Activated naive CD4-positive, alpha-beta T cell treated with anti-CD3 and anti-CD28 coated beads, Interleukin-2, amount 50 U/mL, for 72 hours (primary cell): Measurements from ENCODE around the gene SDF2L1. TPM values are rescaled to one million over a fixed set of nuclear protein-coding genes. Genes with fewer than 3 reads are reported as not detected.
A peak's percentile ranks its signal among the peaks of the same experiment; 100 is the strongest.
"Not testable (repeated sequence)": the region's sequence is repeated elsewhere in the genome, so short reads cannot be mapped to it uniquely, and the experiment has no call there.

ENCODE experiments used
- ATAC-seq, 2 donors: fragments of 150-1000 bp; cut with Tn5 transposase; 2 replicates each; pipeline ENCODE4 v1.10.0; 2021; ENCODE audit warnings: mild to moderate bottlenecking in 2 of 2, moderate library complexity in 2 of 2
- DNase-seq, 2 donors: peaks; one replicate each; pipeline ENCODE4 v3.0.0; 2021 to 2022; ENCODE audit warnings: low spot score in 2 of 2
- H3K27ac Mint-ChIP-seq, 2 donors: one replicate each; pipeline ENCODE4 v1.8.0; 2022; ENCODE audit warnings: mild to moderate bottlenecking in 2 of 2, mixed read lengths in 2 of 2
- H3K36me3 Mint-ChIP-seq, 2 donors: one replicate each; pipeline ENCODE4 v1.8.0; 2022; ENCODE audit warnings: mixed read lengths in 2 of 2
- H3K9me3 Mint-ChIP-seq, 2 donors: one replicate each; pipeline ENCODE4 v1.8.0; 2022; ENCODE audit warnings: mixed read lengths in 2 of 2
- total RNA-seq, 2 donors: library from RNA; stranded (reverse); gene quantifications; one replicate each; pipeline ENCODE4 v1.2.3, GENCODE V29; 2022

The SDF2L1 gene, protein sequence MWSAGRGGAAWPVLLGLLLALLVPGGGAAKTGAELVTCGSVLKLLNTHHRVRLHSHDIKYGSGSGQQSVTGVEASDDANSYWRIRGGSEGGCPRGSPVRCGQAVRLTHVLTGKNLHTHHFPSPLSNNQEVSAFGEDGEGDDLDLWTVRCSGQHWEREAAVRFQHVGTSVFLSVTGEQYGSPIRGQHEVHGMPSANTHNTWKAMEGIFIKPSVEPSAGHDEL
- 10 to 100 TPM; 25.3 to 27.8 TPM for total RNA-seq

DNA sequence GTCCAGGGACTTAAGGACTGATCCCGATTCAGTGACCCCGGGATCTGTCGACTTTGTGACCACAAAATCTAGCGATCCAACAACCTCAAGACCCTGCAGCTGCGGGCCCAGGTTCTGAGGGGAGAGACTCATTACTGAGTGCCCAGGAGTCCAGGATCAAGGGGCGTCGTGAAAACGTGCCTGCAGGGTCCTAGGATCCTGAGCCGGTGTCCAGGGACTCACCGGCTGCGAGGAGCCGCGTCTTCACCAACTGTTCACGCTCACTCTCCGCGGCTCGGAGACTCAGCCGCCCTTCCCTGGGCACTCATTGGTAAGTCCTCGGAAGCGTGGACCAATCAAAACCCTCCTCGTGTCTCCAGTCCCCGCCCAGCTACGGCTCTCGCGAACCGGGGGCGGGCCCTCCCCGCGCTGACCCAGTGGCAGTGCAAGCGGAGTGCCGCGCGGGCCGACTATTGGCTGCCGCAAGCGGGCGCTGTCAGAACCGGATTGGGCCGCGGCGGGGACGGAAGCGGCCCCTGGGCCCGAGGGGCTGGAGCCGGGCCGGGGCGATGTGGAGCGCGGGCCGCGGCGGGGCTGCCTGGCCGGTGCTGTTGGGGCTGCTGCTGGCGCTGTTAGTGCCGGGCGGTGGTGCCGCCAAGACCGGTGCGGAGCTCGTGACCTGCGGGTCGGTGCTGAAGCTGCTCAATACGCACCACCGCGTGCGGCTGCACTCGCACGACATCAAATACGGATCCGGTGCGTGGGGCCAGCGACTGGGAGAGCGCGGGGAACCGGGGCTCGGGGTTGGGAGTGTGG is at the start of gene SDF2L1:
TSS of gene SDF2L1 (plus strand) at position 514 of the 795 bp plus-strand sequence. CDS start at position 549, 35 bp downstream.
- no peaks in the 10 kb centered on the region for H3K9me3 Mint-ChIP-seq
- H3K36me3 Mint-ChIP-seq = peaks cover 10 to 23% of the 10 kb centered on the region in 2 donors
- ATAC-seq (peak; percentile 97 to 99), DNase-seq (peak; percentile 99)
- peak within 1 kb of the TSS; percentile 91 to 92 for H3K27ac Mint-ChIP-seq

DNA sequence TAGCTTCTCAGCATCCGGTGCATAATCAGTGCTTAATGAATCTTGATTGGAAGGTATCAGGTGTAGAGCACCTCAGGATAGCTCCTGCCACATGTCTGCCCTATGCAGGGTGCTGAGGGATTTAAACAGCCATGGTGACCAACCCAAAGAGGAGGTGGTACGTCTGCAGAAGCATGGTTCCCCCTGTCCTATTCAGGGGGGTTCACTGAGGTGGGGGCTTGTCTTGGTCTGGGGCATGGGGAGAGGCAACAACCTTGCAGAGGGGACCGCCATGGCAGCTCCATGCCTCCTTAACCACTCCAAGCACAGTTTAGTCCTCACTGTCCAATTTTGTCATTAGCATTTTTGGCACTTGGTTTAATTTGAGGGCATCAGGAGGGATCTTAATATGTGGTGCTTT is 49.7 kb upstream of the SDF2L1 start:
- no peak for DNase-seq
- H3K9me3 Mint-ChIP-seq = no peaks in the 10 kb centered on the region
- H3K36me3 Mint-ChIP-seq = peaks cover 13 to 32% of the 10 kb centered on the region in 2 donors
- H3K27ac Mint-ChIP-seq = no peak overlapping the region
- no peak for ATAC-seq

- Mint-ChIP-seq H3K27ac (peak overlapping the region in 1 of 2 donors; percentile 65), H3K36me3 (peaks cover 13 to 32% of the 10 kb centered on the region in 2 donors), H3K9me3 (no peaks in the 10 kb centered on the region)
- DNase-seq (no peak), ATAC-seq (no peak)
Measured at GRCh38 chr22:21593406-21594232, 48.5 kb upstream of the SDF2L1 start.

DNA sequence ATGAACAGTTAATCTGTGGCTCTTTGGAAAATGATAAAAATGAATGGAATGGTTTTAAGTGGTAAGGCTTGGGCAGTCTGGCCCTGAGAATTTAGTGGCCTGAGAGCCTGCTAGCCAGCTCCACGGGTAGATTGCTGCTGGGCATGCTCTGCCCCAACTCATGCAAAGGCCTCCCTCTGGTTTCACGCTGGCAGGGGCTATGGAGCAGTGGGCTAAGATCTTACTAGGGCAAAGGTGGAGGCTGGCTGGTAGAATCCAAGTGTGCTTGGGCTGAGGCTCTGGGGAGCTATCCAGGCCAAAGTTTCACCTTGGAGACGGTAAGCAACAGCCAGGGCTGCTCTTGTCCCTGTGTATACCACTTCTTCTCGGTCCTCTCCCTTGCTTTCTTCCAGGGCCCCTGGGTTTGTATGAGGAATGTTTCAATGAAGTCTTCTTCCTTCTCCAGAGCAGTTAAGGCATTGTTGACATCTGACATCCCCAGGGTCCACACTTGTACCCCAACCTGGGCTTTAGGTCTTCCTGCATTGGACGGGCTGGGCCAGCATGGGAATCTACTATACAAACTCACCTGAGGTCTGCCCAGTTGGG is 47.1 kb upstream of the SDF2L1 start:
- ATAC-seq (no peak), DNase-seq (no peak)
- H3K9me3 Mint-ChIP-seq = no peaks in the 10 kb centered on the region
- H3K27ac Mint-ChIP-seq = peak overlapping the region in 1 of 2 donors; percentile 12
- H3K36me3 Mint-ChIP-seq = peaks cover 13 to 32% of the 10 kb centered on the region in 2 donors

- H3K36me3 Mint-ChIP-seq = peaks cover 13 to 32% of the 10 kb centered on the region in 2 donors
- H3K9me3 Mint-ChIP-seq, DNase-seq, H3K27ac Mint-ChIP-seq, ATAC-seq: not testable (repeated sequence)
Measured at GRCh38 chr22:21596356-21597135, 45.6 kb upstream of the SDF2L1 start.

DNA sequence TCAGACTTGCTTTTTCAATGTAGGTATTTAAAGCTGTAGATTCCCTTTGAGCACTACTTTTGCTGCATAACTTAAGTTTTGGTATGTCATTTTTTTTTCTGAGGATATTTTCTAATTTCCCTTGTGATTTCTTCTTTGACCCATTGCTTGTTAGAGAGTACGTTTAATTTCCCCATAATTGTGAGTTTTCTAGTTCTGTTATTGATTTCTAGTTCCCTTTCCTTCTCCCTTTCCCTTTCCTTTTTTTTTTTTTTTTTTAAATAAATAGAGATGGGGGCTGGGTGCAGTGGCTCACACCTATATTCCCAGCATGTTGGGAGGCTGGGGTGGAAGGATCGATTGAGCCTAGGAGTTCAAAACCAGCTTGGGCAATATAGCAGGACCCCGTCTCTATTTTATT is 43.8 kb upstream of the SDF2L1 start:
- ATAC-seq (no peak), DNase-seq (no peak)
- Mint-ChIP-seq H3K27ac (peak overlapping the region in 1 of 2 donors; percentile 3), H3K36me3 (peaks cover 13 to 27% of the 10 kb centered on the region in 2 donors), H3K9me3 (no peaks in the 10 kb centered on the region)

- no peaks in the 10 kb centered on the region for H3K9me3 Mint-ChIP-seq
- peak overlapping the region in 1 of 2 donors; percentile 90 for H3K27ac Mint-ChIP-seq
- DNase-seq (no peak), ATAC-seq (no peak)
- H3K36me3 Mint-ChIP-seq = peaks cover 5 to 17% of the 10 kb centered on the region in 2 donors
Measured at GRCh38 chr22:21599053-21599893, 42.8 kb upstream of the SDF2L1 start.

GRCh38 chr22:21602579-21602978 is 39.5 kb upstream of the SDF2L1 start:
- no peak for DNase-seq
- no peaks in the 10 kb centered on the region for H3K36me3 Mint-ChIP-seq
- H3K9me3 Mint-ChIP-seq = no peaks in the 10 kb centered on the region
- no peak overlapping the region for H3K27ac Mint-ChIP-seq
- ATAC-seq = no peak

DNA sequence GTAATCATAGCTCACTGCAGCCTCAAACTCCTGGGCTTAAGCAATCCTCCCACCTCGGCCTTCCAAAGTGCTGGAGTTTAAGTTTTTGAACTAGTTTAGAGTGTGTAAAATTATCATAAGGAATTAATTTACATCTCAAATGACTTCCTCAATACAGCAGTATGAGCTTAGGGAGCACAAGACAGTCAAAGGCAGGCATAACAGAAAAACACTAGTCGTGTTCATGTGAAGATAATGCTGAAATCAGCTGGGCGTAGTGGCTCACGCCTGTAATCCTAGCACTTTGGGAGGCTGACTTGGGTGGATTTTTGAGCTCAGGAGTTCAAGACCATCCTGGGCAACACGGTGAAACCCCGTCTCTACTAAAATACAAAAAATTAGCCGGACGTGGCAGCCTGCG is 38.1 kb upstream of the SDF2L1 start:
- ATAC-seq = no peak
- peak overlapping the region in 1 of 2 donors; percentile 65 for H3K27ac Mint-ChIP-seq
- no peaks in the 10 kb centered on the region for H3K36me3 Mint-ChIP-seq

GRCh38 chr22:21605887-21606564 is 36.1 kb upstream of the SDF2L1 start:
- no peak for ATAC-seq
- Mint-ChIP-seq H3K27ac (peak overlapping the region; percentile 46 to 79), H3K9me3 (no peaks in the 10 kb centered on the region), H3K36me3 (no peaks in the 10 kb centered on the region)
- DNase-seq = no peak

More for the DNA sequence above, 38.1 kb upstream of the SDF2L1 start:
- no peak for DNase-seq
- H3K9me3 Mint-ChIP-seq = no peaks in the 10 kb centered on the region

DNA sequence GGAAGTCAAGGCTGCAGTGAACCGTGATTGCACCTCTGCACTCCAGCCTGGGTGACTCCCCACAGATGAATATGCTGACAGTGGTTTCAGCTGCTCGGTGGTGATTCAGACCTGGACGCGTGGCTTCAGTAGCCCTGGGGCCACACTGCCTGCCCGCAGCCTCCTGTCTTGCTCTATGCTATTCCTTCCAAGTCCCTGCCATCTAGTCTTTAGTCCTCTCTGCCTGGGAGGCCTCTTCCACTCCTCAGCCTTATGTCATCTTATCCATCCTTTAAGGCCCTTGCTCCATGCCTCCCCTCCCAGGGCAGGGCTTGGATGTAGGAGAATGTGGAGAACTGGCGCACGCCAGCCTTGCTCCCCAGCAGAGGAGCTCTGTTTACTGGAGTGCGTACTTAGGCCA is 35.3 kb upstream of the SDF2L1 start:
- ATAC-seq (peak in 1 of 2 donors; percentile 64), DNase-seq (no peak)
- H3K36me3 Mint-ChIP-seq = no peaks in the 10 kb centered on the region
- peak overlapping the region; percentile 8 to 87 for H3K27ac Mint-ChIP-seq
- no peaks in the 10 kb centered on the region for H3K9me3 Mint-ChIP-seq

DNA sequence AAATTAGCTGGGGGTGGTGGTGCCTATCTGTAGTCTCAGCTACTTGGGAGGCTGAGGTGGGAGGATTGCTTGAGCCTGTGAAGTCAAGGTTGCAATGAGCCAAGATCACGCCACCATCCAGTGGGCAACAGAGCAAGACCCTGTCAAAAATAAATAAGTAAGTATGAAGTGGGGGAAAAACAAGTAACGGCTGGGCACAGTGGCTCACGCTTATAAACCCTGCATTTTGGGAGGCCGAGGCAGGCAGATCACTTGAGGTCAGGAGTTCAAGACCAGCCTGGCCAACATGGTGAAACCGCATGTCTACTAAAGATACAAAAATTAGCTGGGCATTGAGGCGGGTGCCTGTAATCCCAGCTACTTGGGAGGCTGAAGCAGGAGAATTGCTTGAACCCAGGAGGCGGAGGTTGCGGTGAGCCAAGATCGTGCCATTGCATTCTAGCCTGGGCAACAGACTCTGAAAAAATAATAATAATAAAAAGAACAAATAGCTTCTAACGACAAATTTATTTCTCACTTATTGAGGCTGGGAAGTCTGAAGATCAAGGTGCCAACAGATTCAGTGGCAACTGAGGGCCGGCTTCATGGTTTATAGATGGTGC is 32.4 kb upstream of the SDF2L1 start:
- not testable (repeated sequence) for DNase-seq, H3K9me3 Mint-ChIP-seq, ATAC-seq, H3K27ac Mint-ChIP-seq
- H3K36me3 Mint-ChIP-seq = peaks cover 0 to 12% of the 10 kb centered on the region in 2 donors

DNA sequence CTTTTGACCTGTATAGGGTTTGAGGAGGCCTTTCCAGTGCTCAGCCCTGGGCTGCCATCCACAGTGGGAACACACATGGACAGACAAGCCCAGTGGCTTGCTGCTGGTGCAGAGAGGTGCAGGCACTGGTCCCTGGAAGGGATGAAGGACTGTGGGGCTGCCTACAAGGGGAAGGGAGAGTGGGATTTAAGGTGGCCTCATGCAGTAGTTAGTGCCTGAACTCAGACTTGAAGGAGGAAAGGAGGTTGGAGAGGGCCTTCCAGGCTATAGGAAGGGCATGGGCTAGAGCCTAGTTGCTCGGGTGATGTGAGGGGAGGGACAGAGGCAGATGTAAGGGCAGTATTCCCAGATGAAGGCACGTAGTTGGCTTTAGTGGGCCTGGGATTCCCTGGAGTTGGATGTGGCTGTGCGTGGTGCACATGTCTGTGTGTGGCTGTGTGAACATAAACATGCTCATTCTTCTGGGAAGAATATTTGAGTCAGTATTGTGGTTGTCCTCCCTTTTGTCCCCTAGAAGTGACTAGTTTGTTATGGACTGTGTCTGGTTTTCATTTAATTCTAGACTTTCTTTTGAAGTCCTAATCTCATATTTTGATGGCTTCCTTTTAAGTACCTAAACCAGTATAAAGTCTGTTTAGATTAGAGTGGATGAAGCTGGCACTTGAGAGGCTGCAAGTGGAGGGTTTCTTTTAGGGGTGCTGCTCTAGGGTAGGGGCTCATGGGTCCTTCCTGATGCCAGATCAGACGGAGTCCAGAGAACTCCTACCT is 30.7 kb upstream of the SDF2L1 start:
- DNase-seq = no peak
- no peak for ATAC-seq
- Mint-ChIP-seq H3K27ac (peak overlapping the region; percentile 7 to 78), H3K36me3 (peaks cover 0 to 13% of the 10 kb centered on the region in 2 donors), H3K9me3 (no peaks in the 10 kb centered on the region)

DNA sequence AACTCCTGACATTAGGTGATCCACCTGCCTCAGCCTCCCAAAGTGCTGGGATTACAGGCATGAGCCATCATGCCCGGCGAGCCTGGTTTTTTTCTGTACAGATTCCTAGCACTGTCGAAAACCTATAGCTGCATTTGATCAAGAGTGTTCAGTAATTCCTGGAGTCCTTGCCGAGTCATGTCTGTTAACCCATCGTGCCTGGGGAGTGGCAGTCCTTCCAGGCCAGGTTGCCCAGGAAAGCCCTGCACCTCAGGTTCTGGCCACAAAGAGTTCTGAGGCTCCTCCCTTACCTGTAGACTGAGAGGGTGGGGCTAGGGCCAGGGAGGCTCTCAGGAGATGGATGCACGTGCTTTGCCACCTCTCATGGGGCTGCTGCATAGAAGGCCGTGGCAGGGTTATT is 29.2 kb upstream of the SDF2L1 start:
- DNase-seq (no peak), ATAC-seq (no peak)
- Mint-ChIP-seq H3K27ac (no peak overlapping the region), H3K36me3 (peaks cover 0 to 13% of the 10 kb centered on the region in 2 donors), H3K9me3 (no peaks in the 10 kb centered on the region)
